Stromal cell of bone marrow (primary cell): Measurements from ENCODE around the gene SMIM38.

ENCODE experiments used
- DNase-seq: peaks from one replicate; pipeline ENCODE4 v3.0.0-alpha.2; 2012; ENCODE audit warnings: low read depth

SMIM38 gene

DNA sequence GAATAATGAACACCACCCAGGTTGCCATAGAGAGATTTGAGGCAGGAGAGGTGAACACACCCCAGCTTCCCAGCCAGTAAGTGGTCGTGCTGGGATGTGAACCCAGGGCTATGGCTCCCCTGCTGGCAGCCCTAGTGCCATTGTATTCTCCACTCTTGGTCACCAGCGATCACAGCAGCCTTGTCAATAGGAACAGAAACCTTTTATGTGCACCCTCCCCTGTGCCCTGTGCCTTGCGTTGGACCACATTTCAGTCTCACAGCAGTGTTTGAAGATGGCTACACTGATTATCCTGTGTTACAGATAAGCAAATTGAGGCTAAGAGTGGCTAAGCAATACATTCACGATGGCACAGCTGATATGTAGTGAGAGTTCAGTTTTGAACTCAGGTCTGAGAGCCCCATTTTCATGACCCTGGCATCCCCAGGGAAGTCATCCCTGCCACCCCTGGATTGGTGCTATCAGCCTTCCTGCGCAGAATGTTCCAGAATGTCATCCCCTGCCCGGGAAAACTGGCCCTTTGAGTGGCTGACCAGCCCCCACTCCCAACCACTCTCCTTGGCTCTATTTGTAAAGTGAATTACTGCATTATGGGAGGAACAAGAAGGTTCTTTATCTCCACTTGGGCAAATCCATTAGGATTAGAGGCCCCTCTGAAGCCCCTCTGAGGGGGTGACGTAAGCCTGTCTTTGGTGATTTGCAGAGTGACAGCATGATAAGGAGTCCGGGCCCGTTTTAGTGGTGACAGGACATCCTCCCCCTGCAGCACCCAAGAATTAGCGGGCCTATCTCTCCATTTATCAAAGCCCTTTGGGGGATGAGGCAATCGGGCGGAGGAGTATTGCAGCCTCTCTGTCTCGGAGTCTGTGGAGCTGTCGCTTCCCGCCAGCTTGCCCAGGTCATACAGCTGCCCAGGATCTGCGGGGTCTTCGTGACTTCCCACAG is 30.9 kb downstream of the SMIM38 start:
- DNase-seq: no peak

DNA sequence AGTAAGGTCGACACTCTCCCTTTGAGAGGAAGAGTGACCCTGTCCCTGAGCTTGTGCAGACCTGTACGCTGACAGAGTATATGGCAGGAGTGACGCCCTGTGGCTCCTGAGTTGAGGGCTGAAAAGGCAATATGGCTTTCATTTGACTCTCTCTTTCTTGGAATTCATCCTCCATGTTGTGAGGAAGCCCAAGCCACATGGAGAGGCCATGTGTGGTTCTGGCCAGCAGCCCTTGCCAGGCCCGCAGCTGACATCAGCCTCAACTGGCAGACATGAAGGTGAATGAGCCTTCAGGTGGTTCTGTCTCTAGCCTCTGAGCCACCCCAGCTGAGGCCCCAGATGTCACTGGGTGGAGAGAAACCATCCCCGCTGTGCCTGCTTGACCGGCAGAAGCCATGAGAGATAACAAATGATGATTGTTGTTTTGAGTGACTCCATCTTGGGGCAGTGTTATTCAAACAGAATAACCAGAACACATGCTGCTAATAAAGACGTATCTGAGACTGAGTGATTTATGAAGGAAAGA is 31.9 kb downstream of the SMIM38 start:
- DNase-seq: no peak

DNA sequence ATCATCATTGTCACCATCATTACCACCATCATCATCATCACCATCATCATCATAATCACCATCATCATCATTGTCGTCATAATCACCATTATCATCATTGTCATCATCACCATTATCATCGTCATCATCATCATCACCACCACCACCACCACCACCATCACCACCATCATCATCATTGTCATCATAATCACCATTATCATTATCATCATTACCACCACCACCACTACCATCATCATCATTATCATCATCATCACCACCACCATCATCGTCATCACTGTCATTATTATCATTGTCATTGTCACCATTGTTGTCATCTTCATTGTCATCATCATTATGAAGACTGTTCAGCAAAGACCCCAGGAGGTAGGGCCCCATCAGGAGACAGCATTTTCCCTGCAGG is 33.3 kb downstream of the SMIM38 start:
- DNase-seq: no peak

DNA sequence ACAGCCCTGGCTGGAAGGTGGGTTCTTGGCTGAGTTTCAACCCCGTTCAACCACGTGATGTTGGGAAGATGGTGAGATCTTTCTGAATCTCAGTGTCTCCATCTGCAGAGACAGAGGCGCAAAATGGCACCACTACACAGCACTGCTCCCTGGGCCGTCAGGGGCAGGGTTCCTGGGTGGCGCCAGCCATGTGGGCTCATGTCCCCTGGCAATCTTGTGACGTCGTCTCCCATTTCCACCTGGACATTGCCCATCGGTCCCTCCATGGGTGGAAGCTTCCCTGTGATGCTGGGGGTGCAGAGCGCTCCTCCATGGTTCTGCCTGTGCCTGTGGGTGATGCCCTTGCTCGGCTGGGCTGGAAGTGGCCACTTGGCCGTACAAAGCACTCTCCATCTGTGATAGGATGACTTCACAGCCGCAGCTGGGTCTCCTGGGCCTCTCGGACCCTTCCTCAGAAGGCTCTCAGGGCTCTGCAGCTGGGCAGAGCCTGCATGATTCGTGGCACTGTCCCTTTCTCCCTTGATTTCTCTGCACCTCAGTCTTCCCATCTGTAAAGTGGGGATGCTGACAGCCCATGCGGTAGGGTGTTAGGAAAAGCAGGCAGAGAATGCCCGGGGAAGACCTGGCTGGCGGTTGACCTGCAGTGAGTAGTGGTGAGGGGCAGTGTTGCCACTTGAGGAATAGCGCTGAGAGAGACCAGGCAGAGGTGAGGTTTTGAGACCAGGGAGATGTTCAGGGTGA is 35.2 kb downstream of the SMIM38 start:
- no peak for DNase-seq

DNA sequence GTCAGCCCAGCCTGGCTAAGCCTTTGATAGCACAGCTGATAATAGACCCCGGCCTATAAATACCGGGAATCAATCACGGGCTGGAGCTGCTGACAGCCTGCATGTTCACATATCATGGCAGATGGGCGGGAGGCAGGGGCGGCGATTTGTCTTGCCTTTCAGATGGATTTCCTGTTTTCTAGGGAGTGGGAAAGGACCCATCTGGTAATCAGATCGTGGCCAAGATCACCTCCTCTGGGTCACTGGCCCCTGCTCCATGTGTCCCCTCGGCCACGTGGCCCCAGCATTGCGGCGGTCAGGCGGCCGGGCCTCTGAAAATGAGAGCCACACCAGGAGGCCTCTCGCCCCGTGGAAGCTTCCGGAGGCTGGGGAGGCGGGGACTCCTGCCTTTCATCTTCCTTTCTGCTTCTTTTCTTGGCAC is 36.6 kb downstream of the SMIM38 start:
- no peak for DNase-seq

DNA sequence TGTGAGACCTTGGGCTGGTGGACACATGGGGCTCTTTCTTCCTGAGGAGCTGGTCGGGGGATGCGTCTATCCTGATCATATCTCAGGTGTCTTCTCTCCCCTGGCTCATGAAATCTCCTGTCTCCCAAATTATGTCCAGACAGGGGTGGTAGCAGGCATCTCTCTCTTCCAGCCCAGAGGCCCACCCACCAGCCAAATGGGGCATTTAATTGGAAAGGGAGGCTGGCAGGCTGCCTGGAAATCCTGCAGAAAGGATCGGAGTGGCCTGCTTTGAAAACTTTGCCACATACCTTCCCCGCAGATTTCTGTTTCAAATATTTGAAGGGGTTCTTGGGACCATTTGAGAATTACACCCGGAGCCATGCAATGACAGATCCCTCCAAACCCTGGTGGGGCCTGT is 37.4 kb downstream of the SMIM38 start:
- DNase-seq: no peak

DNA sequence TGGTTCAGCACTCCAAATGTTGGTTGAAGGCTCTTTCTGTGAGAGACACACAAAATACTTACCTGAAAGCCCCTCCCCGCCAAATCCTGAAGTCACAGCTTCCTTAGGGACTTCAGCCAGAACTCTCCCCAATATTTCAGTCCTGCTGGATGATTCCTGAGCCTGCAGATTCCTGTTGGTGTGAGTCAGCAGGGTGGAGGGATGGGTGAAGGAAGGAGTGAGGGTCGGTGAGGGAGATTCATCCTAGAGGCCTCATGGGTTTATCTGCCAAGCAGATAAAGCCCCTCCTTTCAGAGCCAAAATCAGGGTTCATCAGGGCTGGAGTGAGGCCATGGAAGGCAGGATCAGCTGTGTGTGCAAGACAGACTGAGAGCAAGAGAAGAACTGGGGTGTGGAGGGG is 37.9 kb downstream of the SMIM38 start:
- DNase-seq: no peak

DNA sequence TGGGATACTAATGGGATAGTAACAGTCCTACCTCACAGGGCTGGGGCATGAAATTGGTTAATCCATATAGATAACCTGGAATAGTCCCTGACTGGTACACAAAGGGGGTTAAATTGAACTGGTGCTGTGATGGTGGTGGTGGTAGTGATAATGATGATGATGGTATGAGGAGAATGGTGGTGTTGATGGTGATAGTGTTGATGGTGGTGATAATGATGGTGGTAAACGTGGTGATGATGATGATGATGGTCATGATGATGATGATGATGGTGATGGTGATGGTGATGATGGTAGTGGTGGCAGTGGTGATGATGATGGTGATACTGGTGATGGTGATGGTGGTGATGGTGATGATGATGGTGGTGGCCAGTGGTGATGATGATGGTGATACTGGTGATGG is 38.7 kb downstream of the SMIM38 start:
- no peak for DNase-seq

DNA sequence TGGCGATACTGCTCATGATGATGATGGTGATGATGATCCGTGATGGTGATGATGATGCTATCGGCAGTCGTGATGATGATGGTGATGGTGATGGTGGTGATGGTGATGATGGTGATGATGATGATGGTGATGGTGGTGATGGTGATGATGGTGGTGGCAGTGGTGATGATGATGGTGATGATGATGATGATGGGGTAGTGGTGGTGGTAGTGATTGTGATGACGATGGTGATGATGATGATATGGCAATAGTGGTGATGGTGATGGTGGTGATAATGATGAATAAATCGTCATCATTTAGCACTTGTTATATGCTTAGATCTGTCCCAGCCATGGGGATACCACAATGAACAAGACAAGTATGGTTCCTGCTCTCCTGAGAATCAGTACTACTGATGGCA is 39.2 kb downstream of the SMIM38 start:
- DNase-seq: no peak

DNA sequence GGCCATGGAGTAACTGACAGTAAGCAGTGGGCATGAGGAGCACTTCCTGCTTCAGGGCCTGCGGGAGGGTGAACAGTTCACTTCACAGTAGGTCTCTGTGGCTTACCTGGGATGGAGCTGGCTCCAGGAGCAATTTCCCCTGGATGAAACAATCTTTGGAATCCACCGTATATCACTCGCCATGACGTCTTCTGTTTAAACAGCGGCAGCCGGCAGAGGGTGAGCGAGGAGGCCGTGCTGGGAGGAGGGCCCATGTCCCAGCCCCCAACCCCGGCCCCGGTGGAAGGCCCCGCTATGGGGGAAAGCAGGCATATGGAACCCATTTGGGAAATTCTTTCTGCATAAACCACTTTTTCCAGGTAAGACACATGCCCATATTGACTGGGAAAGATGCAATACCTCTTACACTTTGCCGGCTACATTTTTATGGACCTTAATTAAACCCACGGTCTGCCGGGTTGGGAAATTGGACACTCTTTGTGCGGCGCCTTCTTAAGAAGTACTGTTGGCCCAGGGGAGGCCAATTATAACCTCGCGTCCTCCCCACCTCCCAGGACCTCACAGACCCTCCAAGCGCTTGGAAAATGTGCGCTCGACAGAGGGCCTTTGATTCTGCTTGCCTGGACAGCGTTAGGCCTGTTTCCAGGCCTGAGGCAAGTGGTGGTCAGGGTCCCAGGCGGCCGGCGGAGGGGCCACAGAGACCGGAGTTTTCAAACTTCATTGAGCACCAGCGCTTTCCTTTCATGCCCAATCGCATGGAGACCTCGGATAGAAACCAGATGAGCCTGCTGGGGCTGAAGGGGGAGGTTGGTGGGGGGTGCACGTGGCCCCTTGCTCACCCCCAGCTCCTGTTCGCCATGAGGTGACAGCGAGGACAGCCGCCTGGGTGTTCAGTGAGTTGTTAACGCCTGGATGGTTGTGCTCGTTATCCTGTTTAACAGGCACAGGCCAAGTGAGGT is 40.4 kb downstream of the SMIM38 start:
- no peak for DNase-seq

DNA sequence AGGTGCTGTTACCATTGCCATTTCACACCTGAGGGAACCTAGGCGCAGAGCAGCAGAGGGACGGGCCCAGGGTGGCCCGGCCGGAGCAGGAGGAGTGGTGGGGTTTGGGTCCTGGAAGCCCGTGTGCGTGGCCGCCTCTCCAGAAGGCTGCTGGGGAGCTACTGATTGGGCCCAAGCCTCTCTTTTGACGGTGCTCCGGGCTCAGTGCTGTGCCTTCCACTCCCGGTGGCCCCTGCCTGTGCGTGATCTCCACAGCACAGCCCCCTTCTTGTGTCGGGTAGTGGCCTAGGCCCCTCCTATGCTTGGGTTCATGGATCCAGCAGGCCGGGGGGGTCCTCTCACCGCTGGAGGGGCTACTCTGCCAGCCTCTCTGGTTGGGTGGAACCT is 41.0 kb downstream of the SMIM38 start:
- no peak for DNase-seq

DNA sequence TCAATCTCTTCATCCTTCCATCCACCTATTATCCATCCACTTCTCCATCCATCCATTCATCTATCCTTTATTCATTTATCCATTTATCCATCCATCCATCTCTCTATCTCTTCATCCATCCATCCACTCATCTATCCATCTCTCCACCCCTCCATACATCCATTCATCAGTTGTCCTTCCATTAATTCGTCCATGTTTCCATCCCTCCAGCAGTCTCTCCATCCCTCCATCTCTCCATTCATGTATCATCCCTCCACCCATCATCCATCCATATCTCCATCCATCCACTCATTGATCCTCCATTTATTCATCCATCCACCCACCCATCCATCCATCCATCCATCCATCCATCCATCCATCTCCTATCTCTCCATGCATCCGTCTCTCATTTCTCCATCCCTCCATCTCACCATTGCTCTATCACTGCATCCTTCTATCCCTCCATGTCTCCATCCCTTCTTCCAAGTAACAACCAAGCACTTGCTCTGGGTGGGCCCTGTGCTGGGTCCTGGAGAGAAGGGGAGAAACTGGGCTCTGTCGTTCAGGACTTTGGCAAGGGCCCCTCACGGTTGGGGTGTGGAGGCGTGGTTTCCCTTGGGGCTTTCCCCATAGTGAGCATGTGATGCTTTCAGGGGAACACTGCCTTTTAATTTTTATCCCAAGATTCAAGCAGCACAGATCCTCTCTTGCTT is 43.3 kb downstream of the SMIM38 start:
- DNase-seq: no peak

DNA sequence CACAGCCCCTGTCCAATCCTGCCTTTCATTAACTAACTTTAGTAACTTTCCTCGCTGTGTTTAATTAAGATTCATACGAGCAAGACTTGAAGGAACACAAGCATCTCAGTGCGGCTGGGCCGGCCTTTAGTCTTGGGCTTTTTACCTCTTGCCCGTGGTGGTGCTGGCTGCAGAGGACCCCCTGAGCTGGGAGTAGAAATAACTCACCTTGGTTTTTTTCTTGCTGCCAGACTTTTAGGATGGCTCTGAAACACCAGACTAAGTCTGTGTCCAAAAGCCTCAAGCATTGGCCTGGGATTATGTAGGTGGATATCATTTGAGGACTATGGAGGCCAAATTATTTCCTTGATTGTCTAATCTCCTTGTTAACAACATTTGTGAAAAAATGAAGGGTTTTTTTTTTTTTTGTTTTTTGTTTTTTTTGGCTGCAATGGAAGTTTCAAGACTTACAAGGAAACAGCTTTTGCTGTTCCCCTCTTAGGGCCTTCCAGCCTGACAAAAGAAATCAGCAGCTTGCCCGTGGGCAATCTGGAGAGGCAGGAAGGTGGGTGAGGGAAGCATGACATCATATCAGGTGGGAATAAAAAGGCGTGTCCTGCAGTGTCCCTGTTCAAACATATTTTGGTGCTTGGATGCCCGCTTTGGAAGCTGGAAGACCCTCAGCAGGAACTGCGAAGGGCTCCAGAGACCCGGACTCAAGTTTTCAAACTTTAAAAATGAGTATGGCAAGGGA is 44.0 kb downstream of the SMIM38 start:
- DNase-seq: no peak

DNA sequence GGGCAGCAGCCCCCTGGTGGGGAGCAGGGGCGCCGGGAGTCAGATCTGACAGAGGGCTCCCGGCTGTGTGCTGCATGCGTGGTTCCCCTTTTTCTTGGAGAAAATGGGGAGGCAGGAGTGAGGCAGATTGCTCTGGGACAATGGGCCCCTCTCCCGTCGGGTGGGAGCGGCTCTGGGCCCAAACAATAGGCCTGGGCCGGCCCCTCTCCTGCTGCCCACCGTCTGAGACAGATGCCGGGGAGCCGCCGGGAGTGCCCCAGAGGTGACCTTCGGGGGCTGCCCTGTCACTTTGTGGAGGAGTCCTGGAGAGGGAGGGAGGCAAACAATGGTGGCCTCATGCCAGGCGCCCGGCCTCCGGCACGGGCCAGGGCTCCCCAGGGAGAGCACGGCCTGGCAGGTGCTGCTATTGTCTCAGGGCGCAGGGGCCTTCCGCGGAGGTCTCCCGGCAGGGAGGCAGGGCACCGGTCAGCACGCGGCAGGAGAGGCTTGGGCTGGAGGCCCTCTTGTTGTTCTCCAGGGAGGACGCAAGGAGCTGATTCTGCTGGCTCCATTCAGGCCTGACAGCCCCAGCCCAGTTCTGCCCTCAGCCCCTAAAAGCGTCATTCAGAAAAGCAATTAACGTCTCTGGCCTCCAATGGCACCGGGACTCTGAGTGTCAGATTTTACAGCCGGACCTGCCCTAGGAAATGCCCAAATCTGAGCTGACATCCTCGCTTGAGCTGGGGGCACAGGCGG is 44.8 kb downstream of the SMIM38 start:
- no peak for DNase-seq

DNA sequence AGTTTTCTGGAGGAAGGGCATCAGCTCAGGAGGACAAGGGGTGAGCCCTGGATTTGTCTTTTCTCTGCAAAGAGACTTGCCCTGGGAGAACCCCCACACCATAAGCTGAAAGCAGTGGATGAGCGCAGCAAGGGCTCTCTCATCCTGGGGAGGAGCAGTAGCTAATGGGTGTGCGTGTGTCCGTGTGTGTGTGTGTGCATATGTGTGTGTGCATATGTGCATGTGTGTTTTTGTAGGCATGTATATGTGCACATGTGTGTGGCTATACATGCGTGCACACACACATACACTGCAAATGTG is 45.3 kb downstream of the SMIM38 start:
- no peak for DNase-seq

DNA sequence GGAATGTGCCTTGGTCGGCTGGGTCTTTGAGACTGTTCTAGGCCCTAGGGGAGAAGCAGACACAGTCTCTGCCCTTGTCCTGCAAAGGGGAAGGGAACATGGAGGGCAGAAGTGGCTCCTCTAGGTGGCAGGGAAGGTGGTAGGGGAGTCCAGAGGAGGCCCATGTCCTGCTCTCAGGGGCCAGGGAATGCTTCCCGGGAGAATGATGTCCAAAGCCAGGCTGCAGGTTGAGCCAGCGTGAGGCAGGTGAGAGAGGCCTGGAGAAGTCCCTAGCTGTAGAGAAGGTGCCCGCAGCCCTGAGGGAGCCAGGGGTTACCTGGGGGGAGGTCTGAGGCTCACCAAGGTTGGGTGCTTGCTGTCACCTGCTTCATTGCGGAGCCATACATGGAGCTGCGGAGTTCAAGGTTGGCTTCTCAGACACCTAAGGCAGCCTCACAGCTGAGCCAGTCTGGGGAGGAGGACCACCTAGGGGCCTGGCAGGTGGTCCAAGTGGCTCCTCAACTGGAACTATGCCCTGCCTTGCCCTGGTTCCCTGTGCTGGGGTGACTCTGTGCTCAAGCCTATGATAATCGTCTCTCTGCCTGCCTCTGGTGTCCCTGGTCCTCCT is 46.1 kb downstream of the SMIM38 start:
- no peak for DNase-seq

DNA sequence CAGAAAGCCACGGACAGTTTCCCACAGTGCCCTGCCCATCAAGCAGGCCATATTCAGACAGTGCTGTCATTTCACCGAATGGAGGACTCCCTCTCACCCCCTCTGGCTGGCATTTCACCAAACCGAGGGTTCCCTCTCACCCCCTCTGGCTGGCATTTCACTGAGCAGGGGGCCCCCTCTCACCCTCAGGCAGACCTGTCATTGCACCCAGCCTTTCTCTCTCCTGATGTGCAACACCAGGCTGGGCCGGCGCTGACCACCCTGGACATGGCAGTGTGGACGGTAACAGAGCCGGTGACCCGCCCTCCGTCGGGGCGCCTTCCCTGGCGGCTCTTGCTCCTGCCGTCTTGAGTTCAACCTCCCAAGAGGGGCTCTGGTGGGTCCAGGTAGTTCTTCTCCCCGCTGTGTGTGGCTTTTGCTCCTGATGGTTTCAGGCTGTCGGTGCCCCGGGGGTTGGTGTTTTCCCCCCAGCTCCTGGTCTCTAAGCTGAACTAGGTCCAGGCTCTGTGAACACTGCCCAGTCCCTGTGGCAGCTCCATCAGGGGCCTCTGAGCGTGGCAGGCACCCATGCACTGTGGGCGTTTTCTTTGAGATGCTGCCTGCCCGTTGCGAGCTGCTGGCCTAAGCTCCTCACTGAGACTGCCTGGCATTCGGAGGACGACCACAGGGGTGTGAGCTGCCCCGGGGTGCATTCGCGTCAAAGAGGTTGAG is 46.9 kb downstream of the SMIM38 start:
- DNase-seq: no peak

DNA sequence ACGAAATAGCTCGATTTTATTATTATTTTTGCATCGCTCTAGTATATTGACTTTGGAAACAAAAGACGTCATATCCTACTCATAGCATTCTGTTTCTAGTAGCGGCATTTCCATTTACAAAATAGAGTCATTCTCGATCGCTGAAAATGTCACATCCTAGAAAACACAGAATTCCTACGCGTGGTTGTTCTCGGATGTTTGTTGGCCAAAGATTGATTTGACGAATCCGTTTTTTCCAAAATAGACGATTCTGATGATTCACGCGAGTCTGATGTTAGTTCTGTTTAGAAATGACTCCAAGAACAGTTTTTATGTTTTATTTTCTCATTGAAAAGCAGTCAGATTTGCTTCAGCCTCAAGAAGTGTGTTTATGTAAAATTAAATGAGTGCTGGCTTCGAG is 47.6 kb downstream of the SMIM38 start:
- no peak for DNase-seq

DNA sequence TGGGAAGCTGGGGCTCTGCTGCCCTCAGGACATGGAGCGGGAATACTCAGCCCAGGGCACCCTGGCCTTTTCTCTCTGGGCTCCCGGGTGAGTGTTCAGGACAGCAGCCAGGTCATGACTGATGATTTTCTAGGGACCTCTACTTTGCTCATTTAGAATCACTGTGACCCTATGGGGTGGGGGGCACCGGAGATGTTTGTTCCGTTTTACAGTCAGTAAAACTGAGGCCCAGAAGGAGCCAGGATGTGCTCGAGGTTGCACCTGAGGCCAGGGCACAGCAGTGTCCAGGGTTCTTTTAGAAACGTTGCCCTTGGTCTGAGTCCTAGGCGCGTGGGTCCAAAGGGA is 48.1 kb downstream of the SMIM38 start:
- no peak for DNase-seq
